ENCODE measurements around the gene STPG4.
"Not testable (repeated sequence)": the region's sequence is repeated elsewhere in the genome, so short reads cannot be mapped to it uniquely, and the experiment has no call there.

STPG4 gene

DNA sequence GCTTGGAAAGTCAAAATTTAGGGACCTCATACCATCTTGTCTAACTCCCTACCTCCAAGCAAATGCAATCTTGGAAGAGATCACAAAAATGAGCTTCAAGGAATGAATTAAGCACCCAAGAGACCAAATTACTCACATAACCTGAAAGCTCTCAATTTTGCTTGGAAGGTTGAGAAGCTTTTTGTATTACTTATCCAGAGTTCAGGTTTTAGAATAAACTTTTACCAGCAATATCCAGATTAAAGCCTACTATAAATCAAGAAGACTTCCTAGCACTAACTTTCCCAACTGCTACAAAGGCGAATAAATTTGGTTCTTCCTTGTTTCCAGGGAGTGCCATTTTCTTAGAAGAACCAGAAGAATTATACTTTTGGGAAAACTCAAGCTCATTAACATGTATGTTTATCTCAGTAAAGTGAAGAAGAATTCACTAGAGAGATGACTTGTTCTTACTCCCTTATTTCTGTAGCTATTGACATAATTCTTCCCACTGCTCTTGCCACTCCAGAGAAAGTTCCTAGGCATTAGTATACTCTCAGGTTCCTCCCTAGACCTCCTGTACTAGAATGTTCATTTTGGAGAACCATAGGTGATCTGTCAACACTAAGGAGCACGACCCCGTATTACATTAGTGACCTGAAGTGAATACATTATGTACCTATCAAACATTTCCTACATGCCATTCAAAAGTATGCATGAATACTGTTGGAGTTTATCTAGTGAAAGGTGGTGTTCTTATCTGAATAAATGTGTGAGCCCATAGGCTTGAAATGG is 18.0 kb upstream of the STPG4 start:
- Histone ChIP-seq H3K27ac (ENCODE audit: low read depth, low read length) (no peak overlapping the region), H3K36me3 (ENCODE audit: insufficient read depth, low read length) (peaks cover 49% of the 10 kb centered on the region), H3K9me3 (ENCODE audit: insufficient read depth, low read depth, low read length) (no peaks in the 10 kb centered on the region), H3K4me1 (ENCODE audit: insufficient read depth, low read length) (peaks cover 49% of the 10 kb centered on the region), H3K27me3 (ENCODE audit: insufficient read depth, low read length) (no peaks in the 10 kb centered on the region), H3K4me3 (ENCODE audit: low read length) (peak overlapping the region; percentile 96), H3K9ac (ENCODE audit: low read depth, low read length) (no peak overlapping the region)
- 70% methylated on average over 3 of the region's 3 CpGs for WGBS

DNA sequence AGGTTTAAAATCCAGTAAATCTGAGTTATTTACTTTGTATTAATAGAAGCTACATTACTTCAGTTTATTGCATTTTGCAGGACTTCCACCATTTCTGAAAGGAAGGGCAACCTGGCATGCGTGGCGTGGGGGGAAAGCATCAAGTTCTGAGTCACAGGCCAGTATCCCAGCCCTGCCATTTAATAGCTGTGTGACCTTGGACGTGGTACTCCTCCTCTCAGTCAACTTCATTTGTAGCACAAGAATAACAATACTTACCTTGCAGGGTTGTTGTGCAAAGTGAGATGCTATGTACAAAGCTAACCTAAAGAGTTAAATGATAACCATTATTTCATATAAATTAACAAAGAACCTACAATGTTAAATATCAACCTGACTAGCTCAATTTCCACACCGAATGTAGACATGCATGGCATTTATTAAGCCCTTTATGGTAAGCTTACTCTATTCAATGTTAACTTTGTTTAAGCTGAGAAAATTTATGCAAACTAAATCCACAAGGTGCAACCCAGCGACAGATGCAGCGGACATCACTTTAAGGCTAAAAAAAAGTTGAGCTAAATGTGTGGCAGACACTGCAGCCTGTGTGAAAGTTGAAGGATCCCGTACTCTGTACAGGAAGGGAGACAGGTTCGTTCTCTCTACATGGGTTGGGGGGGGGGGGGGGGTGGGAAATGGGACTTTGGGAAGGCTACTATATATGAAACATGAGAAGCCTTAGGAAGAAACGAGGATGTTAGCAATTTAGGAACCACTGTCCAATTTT is 17.2 kb upstream of the STPG4 start:
- H3K9me3 ChIP-seq (ENCODE audit: insufficient read depth, low read depth, low read length) = no peaks in the 10 kb centered on the region
- peak overlapping the region; percentile 24 for H3K4me3 ChIP-seq (ENCODE audit: low read length)
- H3K4me1 ChIP-seq (ENCODE audit: insufficient read depth, low read length) = peaks cover 41% of the 10 kb centered on the region
- 74% methylated on average over 8 of the region's 9 CpGs for WGBS
- H3K36me3 ChIP-seq (ENCODE audit: insufficient read depth, low read length) = peaks cover 56% of the 10 kb centered on the region
- H3K9ac ChIP-seq (ENCODE audit: low read depth, low read length) = no peak overlapping the region
- H3K27ac ChIP-seq (ENCODE audit: low read depth, low read length) = no peak overlapping the region
- no peaks in the 10 kb centered on the region for H3K27me3 ChIP-seq (ENCODE audit: insufficient read depth, low read length)

DNA sequence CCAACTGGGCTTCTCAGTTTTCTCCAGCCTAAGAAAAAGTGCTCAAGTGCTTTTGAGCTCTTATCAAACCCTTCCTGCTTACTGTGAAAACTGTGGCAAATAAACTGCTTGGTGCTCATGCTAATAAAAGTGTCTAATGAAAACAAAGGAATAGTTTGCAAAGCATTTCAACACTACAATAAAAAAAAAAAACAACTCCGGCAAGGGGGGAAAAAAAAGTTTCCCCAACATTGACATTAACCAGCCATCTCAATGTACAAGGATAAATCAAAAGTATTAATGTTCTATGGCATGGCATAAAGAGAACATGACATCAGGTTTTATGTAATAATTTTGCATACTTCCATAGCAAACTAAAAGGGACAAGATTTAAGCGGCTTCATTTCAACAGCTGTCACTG is 14.7 kb upstream of the STPG4 start:
- Histone ChIP-seq H3K36me3 (ENCODE audit: insufficient read depth, low read length) (peaks cover 81% of the 10 kb centered on the region), H3K4me1 (ENCODE audit: insufficient read depth, low read length) (peaks cover 36% of the 10 kb centered on the region)

GRCh38 chr2:47168895-47169294 is 13.8 kb upstream of the STPG4 start:
- 94% methylated on average over 8 of the region's 8 CpGs for WGBS
- peaks cover 87% of the 10 kb centered on the region for H3K36me3 ChIP-seq (ENCODE audit: insufficient read depth, low read length)

More for the DNA sequence above, 14.7 kb upstream of the STPG4 start:
- Histone ChIP-seq H3K9me3 (ENCODE audit: insufficient read depth, low read depth, low read length) (no peaks in the 10 kb centered on the region), H3K27me3 (ENCODE audit: insufficient read depth, low read length) (no peaks in the 10 kb centered on the region), H3K27ac (ENCODE audit: low read depth, low read length) (no peak overlapping the region), H3K9ac (ENCODE audit: low read depth, low read length) (no peak overlapping the region), H3K4me3 (ENCODE audit: low read length) (no peak overlapping the region)
- 100% methylated on average over 1 of the region's 2 CpGs for WGBS

DNA sequence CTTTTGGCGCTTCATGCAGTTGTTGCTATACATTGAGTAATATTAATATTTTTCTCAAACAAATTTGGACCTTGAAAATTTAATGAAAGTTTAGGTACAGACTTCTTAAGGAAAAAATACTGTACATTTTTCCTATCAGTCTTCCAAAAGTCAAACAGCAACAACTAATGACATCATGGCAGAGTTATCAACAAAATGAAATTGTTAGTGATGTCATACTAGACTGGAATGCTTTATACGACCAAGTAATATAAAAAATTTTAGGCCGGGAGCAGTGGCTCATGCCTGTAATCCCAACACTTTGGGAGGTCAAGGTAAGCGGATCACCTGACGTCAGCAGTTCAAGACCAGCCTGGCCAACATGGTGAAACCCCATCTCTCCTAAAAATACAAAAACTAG is 12.0 kb upstream of the STPG4 start:
- Histone ChIP-seq H3K27ac (ENCODE audit: low read depth, low read length) (no peak overlapping the region), H3K9me3 (ENCODE audit: insufficient read depth, low read depth, low read length) (no peaks in the 10 kb centered on the region), H3K4me1 (ENCODE audit: insufficient read depth, low read length) (peaks cover 19% of the 10 kb centered on the region), H3K4me3 (ENCODE audit: low read length) (no peak overlapping the region), H3K36me3 (ENCODE audit: insufficient read depth, low read length) (peaks cover 92% of the 10 kb centered on the region), H3K9ac (ENCODE audit: low read depth, low read length) (no peak overlapping the region), H3K27me3 (ENCODE audit: insufficient read depth, low read length) (no peaks in the 10 kb centered on the region)
- 93% methylated on average over 4 of the region's 5 CpGs for WGBS

More at GRCh38 chr2:47168895-47169294, 13.8 kb upstream of the STPG4 start:
- not testable (repeated sequence) for H3K9ac ChIP-seq (ENCODE audit: low read depth, low read length); H3K27me3 ChIP-seq (ENCODE audit: insufficient read depth, low read length); H3K27ac ChIP-seq (ENCODE audit: low read depth, low read length); H3K9me3 ChIP-seq (ENCODE audit: insufficient read depth, low read depth, low read length); H3K4me3 ChIP-seq (ENCODE audit: low read length)
- peaks cover 34% of the 10 kb centered on the region for H3K4me1 ChIP-seq (ENCODE audit: insufficient read depth, low read length)

DNA sequence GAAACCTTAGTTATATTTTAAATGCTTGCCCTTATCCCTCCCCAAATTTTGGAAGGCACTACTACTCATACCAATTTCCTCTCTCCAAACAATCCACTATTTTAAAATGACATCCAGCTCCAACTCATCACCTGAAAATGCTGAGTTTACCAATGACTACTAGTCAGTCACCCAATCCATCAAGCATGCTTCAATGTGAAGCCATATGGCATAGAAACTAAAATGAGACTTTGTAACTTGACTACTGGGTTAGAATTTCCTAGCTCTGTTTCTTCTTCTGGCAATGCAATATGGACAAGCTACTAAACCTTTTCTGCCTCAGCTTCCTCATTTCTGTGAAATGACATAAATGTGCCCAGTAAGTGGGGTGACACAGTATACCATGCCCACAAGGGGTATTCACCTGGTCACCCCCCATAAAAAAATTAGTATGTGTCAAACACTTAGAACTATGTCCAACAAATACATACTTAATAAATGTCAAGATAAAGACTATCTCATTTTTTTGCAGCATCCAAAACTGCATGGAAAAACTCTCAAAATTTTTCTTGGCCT is 10.0 kb upstream of the STPG4 start:
- H3K36me3 ChIP-seq (ENCODE audit: insufficient read depth, low read length) = peaks cover 94% of the 10 kb centered on the region
- no peaks in the 10 kb centered on the region; the same call in 1 of the 2 replicates for H3K4me1 ChIP-seq (ENCODE audit: insufficient read depth, low read length)
- no peaks in the 10 kb centered on the region for H3K9me3 ChIP-seq (ENCODE audit: insufficient read depth, low read depth, low read length)
- H3K9ac ChIP-seq (ENCODE audit: low read depth, low read length) = no peak overlapping the region
- H3K4me3 ChIP-seq (ENCODE audit: low read length) = no peak overlapping the region
- H3K27ac ChIP-seq (ENCODE audit: low read depth, low read length) = no peak overlapping the region
- H3K27me3 ChIP-seq (ENCODE audit: insufficient read depth, low read length) = no peaks in the 10 kb centered on the region

GRCh38 chr2:47162780-47163179 is 7.7 kb upstream of the STPG4 start:
- peaks cover 91% of the 10 kb centered on the region for H3K36me3 ChIP-seq (ENCODE audit: insufficient read depth, low read length)
- H3K4me3 ChIP-seq (ENCODE audit: low read length) = no peak overlapping the region
- no peaks in the 10 kb centered on the region; the same call in 1 of the 2 replicates for H3K4me1 ChIP-seq (ENCODE audit: insufficient read depth, low read length)
- no peak overlapping the region for H3K9ac ChIP-seq (ENCODE audit: low read depth, low read length)
- H3K27ac ChIP-seq (ENCODE audit: low read depth, low read length) = no peak overlapping the region
- no peaks in the 10 kb centered on the region for H3K9me3 ChIP-seq (ENCODE audit: insufficient read depth, low read depth, low read length)
- WGBS = 100% methylated on average over 2 of the region's 3 CpGs
- H3K27me3 ChIP-seq (ENCODE audit: insufficient read depth, low read length) = no peaks in the 10 kb centered on the region

DNA sequence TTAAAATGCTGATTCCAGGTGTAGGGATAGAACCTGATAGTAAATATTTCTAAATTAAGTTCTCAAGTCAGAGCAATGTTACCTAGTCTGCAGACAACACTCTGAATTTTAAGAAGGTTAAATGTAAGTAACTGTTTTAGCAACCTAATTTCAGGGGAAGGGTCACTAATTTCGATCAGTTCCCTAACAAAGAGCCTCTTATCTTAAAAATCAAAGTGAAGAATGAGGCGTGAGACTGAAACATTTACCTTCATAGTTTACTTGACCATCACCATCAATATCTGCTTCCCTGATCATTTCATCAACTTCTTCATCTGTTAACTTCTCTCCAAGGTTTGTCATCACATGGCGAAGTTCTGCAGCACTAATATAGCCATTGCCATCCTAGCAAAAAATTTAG is 6.4 kb upstream of the STPG4 start:
- H3K4me3 ChIP-seq (ENCODE audit: low read length) = no peak overlapping the region
- no peak overlapping the region for H3K27ac ChIP-seq (ENCODE audit: low read depth, low read length)
- H3K36me3 ChIP-seq (ENCODE audit: insufficient read depth, low read length) = peaks cover 78% of the 10 kb centered on the region
- 97% methylated on average over 3 of the region's 3 CpGs for WGBS
- no peaks in the 10 kb centered on the region for H3K27me3 ChIP-seq (ENCODE audit: insufficient read depth, low read length)
- H3K9ac ChIP-seq (ENCODE audit: low read depth, low read length) = no peak overlapping the region
- no peaks in the 10 kb centered on the region for H3K4me1 ChIP-seq (ENCODE audit: insufficient read depth, low read length)
- no peaks in the 10 kb centered on the region for H3K9me3 ChIP-seq (ENCODE audit: insufficient read depth, low read depth, low read length)

- Histone ChIP-seq H3K27me3 (ENCODE audit: insufficient read depth, low read length) (no peaks in the 10 kb centered on the region), H3K4me3 (ENCODE audit: low read length) (no peak overlapping the region), H3K9ac (ENCODE audit: low read depth, low read length) (no peak overlapping the region), H3K36me3 (ENCODE audit: insufficient read depth, low read length) (peaks cover 71% of the 10 kb centered on the region), H3K9me3 (ENCODE audit: insufficient read depth, low read depth, low read length) (no peaks in the 10 kb centered on the region), H3K4me1 (ENCODE audit: insufficient read depth, low read length) (no peaks in the 10 kb centered on the region), H3K27ac (ENCODE audit: low read depth, low read length) (no peak overlapping the region)
- 100% methylated on average over 1 of the region's 1 CpG for WGBS
Measured at GRCh38 chr2:47160660-47161059, 5.6 kb upstream of the STPG4 start.

DNA sequence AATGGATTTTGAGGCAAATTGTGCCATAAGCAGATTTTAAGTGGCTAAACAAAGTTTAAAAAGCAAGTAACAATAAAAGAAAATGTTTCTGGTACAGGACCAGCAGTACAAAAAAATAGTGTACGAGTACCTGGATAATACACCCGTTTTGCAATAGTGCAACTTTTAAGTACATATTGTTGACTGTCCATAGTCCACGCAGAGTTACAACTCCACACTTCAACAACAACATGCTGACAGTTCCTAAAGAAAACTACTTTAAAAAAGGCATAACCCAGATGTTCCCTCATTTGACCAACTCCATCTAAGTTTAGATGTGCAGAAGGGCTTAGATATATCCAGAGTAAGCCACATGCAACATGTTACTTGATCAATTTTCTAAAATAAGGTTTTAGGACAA is 5.1 kb upstream of the STPG4 start:
- no peak overlapping the region for H3K27ac ChIP-seq (ENCODE audit: low read depth, low read length)
- peaks cover 66% of the 10 kb centered on the region for H3K36me3 ChIP-seq (ENCODE audit: insufficient read depth, low read length)

GRCh38 chr2:47159627-47160026 is 4.5 kb upstream of the STPG4 start:
- Histone ChIP-seq H3K9ac (ENCODE audit: low read depth, low read length) (no peak overlapping the region), H3K4me3 (ENCODE audit: low read length) (no peak overlapping the region), H3K27ac (ENCODE audit: low read depth, low read length) (no peak overlapping the region), H3K9me3 (ENCODE audit: insufficient read depth, low read depth, low read length) (no peaks in the 10 kb centered on the region), H3K4me1 (ENCODE audit: insufficient read depth, low read length) (no peaks in the 10 kb centered on the region), H3K36me3 (ENCODE audit: insufficient read depth, low read length) (peaks cover 60% of the 10 kb centered on the region), H3K27me3 (ENCODE audit: insufficient read depth, low read length) (no peaks in the 10 kb centered on the region)
- WGBS = 88% methylated on average over 3 of the region's 3 CpGs

More for the DNA sequence above, 5.1 kb upstream of the STPG4 start:
- Histone ChIP-seq H3K4me1 (ENCODE audit: insufficient read depth, low read length) (no peaks in the 10 kb centered on the region), H3K9me3 (ENCODE audit: insufficient read depth, low read depth, low read length) (no peaks in the 10 kb centered on the region), H3K27me3 (ENCODE audit: insufficient read depth, low read length) (no peaks in the 10 kb centered on the region), H3K4me3 (ENCODE audit: low read length) (no peak overlapping the region), H3K9ac (ENCODE audit: low read depth, low read length) (no peak overlapping the region)
- WGBS = 95% methylated on average over 3 of the region's 3 CpGs
